SHP77 (cell line): ENCODE data around the gene RIMKLB.

Experiments used
- DNase-seq, 2 experiments: peaks; one replicate each; lab custom pipeline; 2025; lab: John Stamatoyannopoulos, UW

The RIMKLB gene

GRCh38 chr12:8697476-8698131 is at the start of gene RIMKLB:
TSS of gene RIMKLB (plus strand) at chr12:8697991. CDS start at chr12:8713867, 15,876 bp downstream.
- no peak for DNase-seq

- DNase-seq, result no peak
Observed at GRCh38 chr12:8648576-8649205, 49.1 kb upstream of the RIMKLB start.

- DNase-seq, result no peak
Observed at GRCh38 chr12:8655421-8655820, 42.4 kb upstream of the RIMKLB start.

- no peak for DNase-seq
Observed at GRCh38 chr12:8658346-8658745, 39.4 kb upstream of the RIMKLB start.

GRCh38 chr12:8661016-8661415 is 36.8 kb upstream of the RIMKLB start:
- DNase-seq, result no peak

- DNase-seq, result no peak
Observed at GRCh38 chr12:8661751-8662150, 36.0 kb upstream of the RIMKLB start.

- no peak for DNase-seq
Observed at GRCh38 chr12:8662593-8662992, 35.2 kb upstream of the RIMKLB start, which contains the start of gene MFAP5. TSS of gene MFAP5 (minus strand) at chr12:8662826. CDS start at chr12:8662104, 722 bp downstream.

- DNase-seq, result no peak
Observed at GRCh38 chr12:8664228-8664913, 33.4 kb upstream of the RIMKLB start.

- no peak for DNase-seq
Observed at GRCh38 chr12:8665759-8666158, 32.0 kb upstream of the RIMKLB start.

- no peak for DNase-seq
Observed at GRCh38 chr12:8667270-8667669, 30.5 kb upstream of the RIMKLB start.

- no peak for DNase-seq
Observed at GRCh38 chr12:8668441-8668840, 29.4 kb upstream of the RIMKLB start.

GRCh38 chr12:8672381-8672780 is 25.4 kb upstream of the RIMKLB start:
- DNase-seq, result no peak

- DNase-seq, result no peak
Observed at GRCh38 chr12:8675591-8676036, 22.2 kb upstream of the RIMKLB start.

- no peak for DNase-seq
Observed at GRCh38 chr12:8676651-8677050, 21.1 kb upstream of the RIMKLB start.

- no peak for DNase-seq
Observed at GRCh38 chr12:8677362-8677761, 20.4 kb upstream of the RIMKLB start.

GRCh38 chr12:8678661-8679111 is 19.1 kb upstream of the RIMKLB start:
- DNase-seq, result no peak

GRCh38 chr12:8680533-8680932 is 17.3 kb upstream of the RIMKLB start:
- DNase-seq, result no peak

GRCh38 chr12:8681129-8681884 is 16.5 kb upstream of the RIMKLB start:
- DNase-seq, result no peak

GRCh38 chr12:8685051-8685450 is 12.7 kb upstream of the RIMKLB start:
- no peak for DNase-seq

- DNase-seq, result no peak
Observed at GRCh38 chr12:8687846-8688601, 9.8 kb upstream of the RIMKLB start.

GRCh38 chr12:8689681-8690080 is 8.1 kb upstream of the RIMKLB start:
- DNase-seq, result no peak

- DNase-seq, result no peak
Observed at GRCh38 chr12:8692573-8692972, 5.2 kb upstream of the RIMKLB start.
